Tibial nerve (tissue), 4 donors: ENCODE data around the gene KRTAP11-1. TPM values are rescaled to one million over a fixed set of nuclear protein-coding genes. Genes with fewer than 3 reads are reported as not detected.

Source experiments
- DNase-seq, 2 donors: peaks; one replicate each; pipeline ENCODE4 v3.0.0-alpha.2; 2019; ENCODE audit warnings: low spot score in 2 of 2
- H3K27ac ChIP-seq, 4 donors: fragments of 200-600 bp; sonication (generic) in 3 of 4; one replicate each; pipeline ENCODE4 v1.5.1; 2017 to 2019; ENCODE audit warnings: mild to moderate bottlenecking in 1 of 4
- H3K27me3 ChIP-seq, 2 donors: fragments of 200-600 bp; sonication (generic) in 1 of 2; one replicate each; pipeline versions ENCODE4 v1.5.1 to v1.6.0; 2017 to 2019
- H3K36me3 ChIP-seq, 3 donors: fragments of 200-600 bp; sonication (generic); one replicate each; pipeline ENCODE4 v1.5.1; 2018 to 2019
- H3K4me1 ChIP-seq, 4 donors: fragments of 200-600 bp; sonication (generic) in 3 of 4; one replicate each; pipeline ENCODE4 v1.5.1; 2017 to 2019
- H3K4me3 ChIP-seq, 4 donors: fragments of 200-600 bp; sonication (generic) in 3 of 4; one replicate each; pipeline ENCODE4 v1.5.1; 2017 to 2019; ENCODE audit warnings: mild to moderate bottlenecking in 1 of 4, moderate library complexity in 1 of 4
- H3K9me3 ChIP-seq, 4 donors: fragments of 200-600 bp; sonication (generic) in 3 of 4; one replicate each; pipeline ENCODE4 v1.5.1; 2017 to 2019
- EP300 ChIP-seq, 2 donors: sonication (generic); formaldehyde crosslinking; IDR thresholded peaks; one replicate each; pipeline ENCODE4 v1.6.1; 2017; ENCODE audit warnings: antibody characterized with exemption in 2 of 2, mild to moderate bottlenecking in 1 of 2
- POLR2A ChIP-seq, 2 donors: fragments of 450-650 bp; IDR thresholded peaks; one replicate each; pipeline ENCODE4 v1.6.1; 2017; ENCODE audit warnings: antibody characterized with exemption in 2 of 2, mild to moderate bottlenecking in 2 of 2, moderate library complexity in 2 of 2
- WGBS, 2 donors: methylation state at CpG; one replicate each; pipeline ENCODE4 v1.1.5; 2018; 5-methylcytosine and 5-hydroxymethylcytosine counted together
- total RNA-seq, 4 donors: library from RNA; depleted of rRNA; stranded (reverse); fragments of >200 nt; gene quantifications; one replicate each; pipeline ENCODE4 v1.1.0, GENCODE V29; 2016
- TF ChIP-seq, protein P1 (sequence below), 5 experiments: fragments of 200-600 bp in 3 of 5; fragments of 450-650 bp in 2 of 5; sonication (generic) in 3 of 5; IDR thresholded peaks; one replicate each; pipeline ENCODE4 v1.5.1; 2016 to 2019; ENCODE audit warnings: antibody characterized with exemption in 5 of 5, mild to moderate bottlenecking in 3 of 5, moderate library complexity in 2 of 5

The KRTAP11-1 gene, protein sequence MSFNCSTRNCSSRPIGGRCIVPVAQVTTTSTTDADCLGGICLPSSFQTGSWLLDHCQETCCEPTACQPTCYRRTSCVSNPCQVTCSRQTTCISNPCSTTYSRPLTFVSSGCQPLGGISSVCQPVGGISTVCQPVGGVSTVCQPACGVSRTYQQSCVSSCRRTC
- total RNA-seq: under 1 TPM in 1 of 4 donors, not detected in 3; 0.59 TPM

DNA sequence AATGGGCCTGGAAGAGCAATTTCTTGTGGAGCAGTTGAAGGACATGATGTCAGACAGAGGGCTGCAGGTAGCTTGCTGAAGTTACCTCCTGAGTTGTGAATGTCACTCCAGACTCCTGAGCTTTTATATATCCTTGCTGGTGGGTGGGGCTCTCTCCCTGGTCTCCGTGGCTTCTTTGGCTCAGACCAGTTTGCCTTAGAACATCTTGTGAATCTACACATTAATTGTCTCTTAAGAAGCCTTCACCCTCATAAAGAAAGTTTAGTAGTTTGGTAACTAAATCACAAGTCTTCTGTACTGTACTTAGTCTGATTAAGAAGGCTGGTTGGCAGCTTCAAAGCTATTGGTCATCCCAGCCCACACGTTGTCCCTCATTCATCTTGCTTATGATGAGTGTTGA is at the start of gene KRTAP11-1:
Gene KRTAP11-1 (minus strand): TSS at position 101 of the 400 bp plus-strand sequence. CDS start 56 bp downstream, at position 45.
- no peaks in the 10 kb centered on the region for H3K27me3 ChIP-seq

DNA sequence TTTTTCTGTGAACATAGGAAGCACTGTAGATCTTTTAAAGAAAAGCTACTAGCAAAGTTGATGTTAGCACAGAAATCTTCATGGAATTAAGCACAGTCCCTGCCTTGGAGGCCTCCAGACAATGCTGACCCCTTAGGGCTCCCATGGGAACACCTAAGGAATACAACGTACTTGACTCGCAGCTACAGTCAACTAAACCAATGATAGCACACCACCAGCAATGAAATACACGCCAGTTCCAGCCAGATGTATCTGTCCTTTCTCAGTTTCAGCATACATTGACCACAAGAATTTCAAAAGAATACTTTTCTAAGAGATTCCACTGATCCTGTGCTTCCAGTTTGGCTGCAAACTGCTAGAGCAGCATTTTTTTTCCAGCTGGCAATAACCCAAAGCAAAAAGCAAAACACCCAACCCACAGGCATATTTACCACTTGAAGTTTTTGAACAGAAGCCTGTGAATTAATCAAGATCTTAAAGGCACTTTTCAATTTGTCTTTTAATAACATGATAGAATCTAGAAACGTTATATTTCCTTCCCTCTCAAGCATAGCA is 42.8 kb upstream of the KRTAP11-1 start:
- H3K4me3 ChIP-seq: no peak overlapping the region
- TF ChIP-seq EP300 (IDR thresholded peaks at IDR 0.05): no peak
- TF ChIP-seq, protein P1, sequence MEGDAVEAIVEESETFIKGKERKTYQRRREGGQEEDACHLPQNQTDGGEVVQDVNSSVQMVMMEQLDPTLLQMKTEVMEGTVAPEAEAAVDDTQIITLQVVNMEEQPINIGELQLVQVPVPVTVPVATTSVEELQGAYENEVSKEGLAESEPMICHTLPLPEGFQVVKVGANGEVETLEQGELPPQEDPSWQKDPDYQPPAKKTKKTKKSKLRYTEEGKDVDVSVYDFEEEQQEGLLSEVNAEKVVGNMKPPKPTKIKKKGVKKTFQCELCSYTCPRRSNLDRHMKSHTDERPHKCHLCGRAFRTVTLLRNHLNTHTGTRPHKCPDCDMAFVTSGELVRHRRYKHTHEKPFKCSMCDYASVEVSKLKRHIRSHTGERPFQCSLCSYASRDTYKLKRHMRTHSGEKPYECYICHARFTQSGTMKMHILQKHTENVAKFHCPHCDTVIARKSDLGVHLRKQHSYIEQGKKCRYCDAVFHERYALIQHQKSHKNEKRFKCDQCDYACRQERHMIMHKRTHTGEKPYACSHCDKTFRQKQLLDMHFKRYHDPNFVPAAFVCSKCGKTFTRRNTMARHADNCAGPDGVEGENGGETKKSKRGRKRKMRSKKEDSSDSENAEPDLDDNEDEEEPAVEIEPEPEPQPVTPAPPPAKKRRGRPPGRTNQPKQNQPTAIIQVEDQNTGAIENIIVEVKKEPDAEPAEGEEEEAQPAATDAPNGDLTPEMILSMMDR (IDR thresholded peaks at IDR 0.05): no peak
- TF ChIP-seq POLR2A (IDR thresholded peaks at IDR 0.05): no peak
- WGBS, 2 donors: 34 to 53% methylated on average over 4 of the region's 4 CpGs
- H3K9me3 ChIP-seq: peaks cover 0 to 35% (median 0%) of the 10 kb centered on the region in 4 donors
- no peaks in the 10 kb centered on the region for H3K4me1 ChIP-seq
- no peak overlapping the region for H3K27ac ChIP-seq
- H3K36me3 ChIP-seq: no peaks in the 10 kb centered on the region
- no peak for DNase-seq
- no peaks in the 10 kb centered on the region for H3K27me3 ChIP-seq

More for the DNA sequence above, at the start of gene KRTAP11-1:
- TF ChIP-seq EP300 (IDR thresholded peaks at IDR 0.05) (no peak), POLR2A (IDR thresholded peaks at IDR 0.05) (no peak)
- TF ChIP-seq, protein P1 (IDR thresholded peaks at IDR 0.05): no peak
- Histone ChIP-seq H3K9me3 (no peaks in the 10 kb centered on the region), H3K27ac (no peak within 1 kb of the TSS), H3K36me3 (no peaks in the 10 kb centered on the region), H3K4me1 (no peaks in the 10 kb centered on the region), H3K4me3 (no peak within 1 kb of the TSS)
- no peak for DNase-seq
- WGBS, 2 donors: 84 to 85% methylated on average over 2 of the region's 2 CpGs

DNA sequence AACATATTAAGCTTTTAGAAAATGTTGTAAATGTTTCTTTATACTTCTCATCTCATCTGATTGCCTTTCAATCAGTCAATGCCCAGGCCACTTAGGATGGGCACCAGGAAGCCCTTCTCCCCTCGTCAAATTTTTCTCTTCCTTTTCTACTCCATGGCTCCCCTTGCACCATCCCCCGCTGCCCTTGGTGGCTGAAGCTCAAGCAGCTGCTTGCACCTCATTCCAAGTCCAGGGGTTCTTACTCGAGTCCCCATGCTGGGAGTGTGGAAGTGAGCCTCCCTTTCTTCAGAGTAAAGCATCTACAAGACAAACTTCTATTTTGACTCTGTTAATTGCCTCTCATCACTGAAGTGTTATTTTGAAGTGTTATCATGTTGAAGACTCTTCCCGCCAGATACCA is 39.7 kb upstream of the KRTAP11-1 start:
- H3K4me1 ChIP-seq: no peaks in the 10 kb centered on the region
- peaks cover 0 to 9% (median 0%) of the 10 kb centered on the region in 4 donors for H3K9me3 ChIP-seq
- H3K27me3 ChIP-seq: no peaks in the 10 kb centered on the region
- TF ChIP-seq, protein P1 (IDR thresholded peaks at IDR 0.05): no peak
- TF ChIP-seq EP300 (IDR thresholded peaks at IDR 0.05) (no peak), POLR2A (IDR thresholded peaks at IDR 0.05) (no peak)
- H3K36me3 ChIP-seq: no peaks in the 10 kb centered on the region
- 77 to 80% methylated on average over 4 of the region's 4 CpGs for WGBS, 2 donors
- no peak for DNase-seq
- no peak overlapping the region for H3K27ac ChIP-seq
- H3K4me3 ChIP-seq: no peak overlapping the region

DNA sequence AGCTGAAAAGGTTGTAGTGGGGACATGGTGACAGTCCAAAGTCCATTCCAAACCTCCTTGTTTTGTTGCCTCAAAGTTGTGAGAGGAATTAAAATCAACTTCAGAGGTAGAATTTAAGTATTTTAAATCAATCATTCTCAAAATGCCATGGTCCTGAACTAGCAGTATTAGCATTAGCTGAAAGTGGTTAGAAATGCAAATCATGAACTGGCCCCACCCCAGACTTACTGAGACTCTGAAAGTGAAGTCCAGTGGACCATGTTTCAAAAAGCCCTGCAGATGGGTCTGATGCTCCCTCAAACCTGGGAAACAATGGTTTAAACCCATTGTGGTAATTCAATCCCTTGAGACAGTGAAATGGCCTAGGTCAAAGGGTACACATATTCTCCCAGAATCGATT is 36.2 kb upstream of the KRTAP11-1 start:
- no peak for DNase-seq
- Histone ChIP-seq H3K36me3 (no peaks in the 10 kb centered on the region), H3K4me3 (no peak overlapping the region), H3K27me3 (no peaks in the 10 kb centered on the region), H3K4me1 (no peaks in the 10 kb centered on the region), H3K9me3 (no peaks in the 10 kb centered on the region), H3K27ac (no peak overlapping the region)
- TF ChIP-seq POLR2A (IDR thresholded peaks at IDR 0.05) (no peak), EP300 (IDR thresholded peaks at IDR 0.05) (no peak)
- TF ChIP-seq, protein P1 (IDR thresholded peaks at IDR 0.05): no peak
- WGBS, 2 donors: 80 to 81% methylated on average over 1 of the region's 1 CpG

DNA sequence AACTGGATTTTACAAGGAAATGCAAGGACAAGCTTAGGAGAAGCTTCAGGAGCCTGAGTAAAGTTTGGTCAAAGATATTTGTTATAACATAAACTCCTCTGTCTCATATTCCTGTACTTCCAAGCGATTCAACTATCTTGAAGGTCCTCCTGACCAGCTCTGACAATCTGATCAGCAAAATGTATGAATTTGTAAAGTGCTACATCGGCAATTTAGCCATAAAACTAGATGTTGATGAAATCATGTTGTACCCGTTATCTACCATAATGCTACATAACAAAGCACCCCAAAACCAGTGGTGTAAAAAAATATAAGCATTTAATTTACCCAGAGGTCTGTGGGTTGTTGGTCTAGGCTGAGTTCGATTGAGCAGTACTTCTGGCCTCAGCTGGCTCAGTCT is 19.5 kb upstream of the KRTAP11-1 start:
- 71 to 82% methylated on average over 4 of the region's 4 CpGs for WGBS, 2 donors
- DNase-seq: no peak
- Histone ChIP-seq H3K27me3 (no peaks in the 10 kb centered on the region), H3K9me3 (no peaks in the 10 kb centered on the region), H3K36me3 (no peaks in the 10 kb centered on the region), H3K4me3 (no peak overlapping the region), H3K27ac (no peak overlapping the region), H3K4me1 (no peaks in the 10 kb centered on the region)
- TF ChIP-seq EP300 (IDR thresholded peaks at IDR 0.05) (no peak), POLR2A (IDR thresholded peaks at IDR 0.05) (no peak)
- TF ChIP-seq, protein P1 (IDR thresholded peaks at IDR 0.05): no peak
